CD4-positive, alpha-beta T cell treated with Interleukin-17A for 4 hours (primary cell): ENCODE measurements around the gene DAB2.

Experiments
- DNase-seq: peaks from one replicate; pipeline ENCODE4 v3.0.0-alpha.2; 2020; ENCODE audit warnings: mixed read lengths

Gene DAB2

DNA sequence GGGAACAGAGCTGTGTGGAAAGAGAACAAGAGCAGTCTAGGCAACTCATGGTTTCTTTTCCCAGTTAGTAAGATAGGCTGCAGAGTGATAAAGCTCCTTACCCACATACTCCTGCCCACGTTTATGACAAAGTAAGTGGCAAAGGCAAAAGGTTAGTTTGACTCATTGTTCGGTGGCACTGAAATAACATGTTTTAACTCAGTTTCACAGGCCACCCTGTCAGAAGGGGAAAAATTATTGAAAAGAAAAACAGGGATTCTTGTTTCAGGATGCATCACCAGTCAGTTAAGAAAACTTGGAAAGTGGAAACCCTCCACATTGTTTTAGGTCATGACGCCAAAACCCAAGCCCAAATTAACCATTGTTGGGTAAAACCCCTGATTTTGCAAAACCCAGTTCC lies 22.3 kb upstream of the DAB2 start:
- DNase-seq, result no peak

DNA sequence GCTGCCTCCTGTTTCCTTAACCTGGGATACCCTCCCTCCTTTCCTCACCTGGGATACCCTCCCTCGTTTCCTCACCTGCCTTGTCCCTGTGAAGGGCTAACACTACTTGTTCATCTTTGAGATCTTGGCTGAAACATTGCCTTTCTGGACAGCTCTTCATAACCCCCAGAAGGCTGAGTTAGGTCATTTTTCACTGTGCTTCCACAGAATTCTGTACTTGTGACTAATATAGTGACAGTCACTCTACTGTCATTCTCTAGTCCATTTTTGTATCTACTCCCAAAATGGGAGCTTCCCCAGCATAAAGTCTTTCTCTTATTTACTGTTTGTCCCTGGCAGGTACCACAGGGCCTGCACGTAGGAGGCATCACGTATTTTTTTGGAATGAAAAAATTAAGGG lies 21.5 kb upstream of the DAB2 start:
- no peak for DNase-seq

DNA sequence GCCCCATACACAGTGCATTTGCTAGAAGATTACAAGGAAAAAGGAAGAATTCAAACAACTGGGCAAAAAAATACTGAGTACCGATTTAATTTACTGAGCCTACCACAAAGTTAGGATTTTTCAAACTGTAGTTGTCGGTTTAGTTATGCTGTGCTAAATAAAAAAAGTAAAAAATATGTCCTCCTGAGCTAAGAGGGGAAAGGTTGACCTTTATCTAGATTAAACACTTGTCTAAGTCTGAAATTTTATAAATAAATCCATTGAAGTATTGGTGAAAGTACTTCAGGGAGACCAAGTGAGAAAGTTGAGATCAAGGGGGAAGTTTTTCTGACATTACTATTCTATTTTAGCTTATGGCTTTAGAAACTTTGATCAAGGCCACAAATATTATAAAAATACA lies 19.1 kb upstream of the DAB2 start:
- DNase-seq, result no peak

DNA sequence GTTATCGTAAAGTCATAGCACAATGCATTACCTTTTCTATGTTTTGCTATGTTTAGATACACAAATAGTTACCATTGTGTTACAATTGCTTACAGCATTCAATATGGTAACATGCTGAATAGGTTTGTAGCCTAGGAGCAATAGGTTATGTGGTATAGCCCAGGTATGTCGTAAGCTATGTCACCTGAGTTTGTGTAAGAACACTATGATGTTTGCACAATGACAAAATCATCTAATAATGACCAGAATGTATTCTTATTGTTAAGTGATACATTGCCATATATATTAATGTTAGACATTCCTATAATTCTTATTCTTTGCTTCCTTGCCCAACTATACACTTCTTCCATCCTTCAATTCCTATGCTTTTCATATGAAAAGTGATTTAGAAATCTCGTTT lies 18.2 kb upstream of the DAB2 start:
- DNase-seq, result no peak

DNA sequence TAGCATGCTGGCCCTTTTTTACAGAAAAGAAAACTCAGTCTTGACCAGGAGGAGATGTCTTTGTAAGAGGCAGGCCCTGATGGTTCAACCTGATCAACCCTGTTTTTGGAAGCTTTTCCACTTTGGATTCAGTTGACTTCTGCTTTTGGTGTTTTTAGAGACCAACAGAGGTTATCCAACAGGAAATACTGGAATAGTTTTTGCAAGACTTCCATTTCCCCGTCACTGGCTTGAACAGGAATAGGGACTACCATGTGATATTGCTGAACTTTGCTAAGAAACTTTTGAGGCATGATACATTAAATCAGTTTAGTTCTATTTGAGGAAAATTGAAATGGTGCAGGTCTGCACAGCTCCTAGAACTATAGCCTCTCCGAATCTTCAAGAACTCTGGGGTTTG lies 17.1 kb upstream of the DAB2 start:
- DNase-seq, result no peak

DNA sequence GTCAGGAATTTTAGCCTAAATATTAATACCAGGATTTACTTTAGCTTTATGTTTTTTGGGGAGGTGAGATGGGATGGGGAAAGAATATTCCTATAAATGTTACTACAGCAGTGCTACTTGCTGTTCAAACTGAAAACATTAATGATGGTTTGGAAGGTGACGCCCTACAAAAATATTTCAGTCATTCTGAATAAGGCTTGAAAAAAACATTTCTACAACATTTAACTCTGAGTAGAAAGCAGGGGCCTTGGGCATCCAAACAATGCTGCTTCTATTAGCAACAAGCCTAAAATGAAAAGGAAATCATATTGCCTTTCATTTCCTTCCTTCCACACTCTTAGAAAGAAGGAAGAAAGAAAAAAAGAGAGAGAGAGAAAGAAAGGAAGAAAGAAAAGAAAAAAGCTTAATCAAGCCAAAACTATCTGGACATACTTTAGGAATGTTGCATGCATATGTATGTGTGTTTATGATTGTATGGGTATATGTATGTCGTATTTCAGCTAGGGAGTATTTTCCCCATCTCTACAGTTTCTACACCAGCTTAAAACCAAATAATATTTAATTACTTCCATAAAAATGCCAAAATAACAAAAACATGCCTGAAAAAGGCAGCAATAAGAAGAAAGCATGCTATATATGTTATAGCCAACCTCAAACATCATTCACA lies 16.3 kb upstream of the DAB2 start:
- DNase-seq, result no peak

DNA sequence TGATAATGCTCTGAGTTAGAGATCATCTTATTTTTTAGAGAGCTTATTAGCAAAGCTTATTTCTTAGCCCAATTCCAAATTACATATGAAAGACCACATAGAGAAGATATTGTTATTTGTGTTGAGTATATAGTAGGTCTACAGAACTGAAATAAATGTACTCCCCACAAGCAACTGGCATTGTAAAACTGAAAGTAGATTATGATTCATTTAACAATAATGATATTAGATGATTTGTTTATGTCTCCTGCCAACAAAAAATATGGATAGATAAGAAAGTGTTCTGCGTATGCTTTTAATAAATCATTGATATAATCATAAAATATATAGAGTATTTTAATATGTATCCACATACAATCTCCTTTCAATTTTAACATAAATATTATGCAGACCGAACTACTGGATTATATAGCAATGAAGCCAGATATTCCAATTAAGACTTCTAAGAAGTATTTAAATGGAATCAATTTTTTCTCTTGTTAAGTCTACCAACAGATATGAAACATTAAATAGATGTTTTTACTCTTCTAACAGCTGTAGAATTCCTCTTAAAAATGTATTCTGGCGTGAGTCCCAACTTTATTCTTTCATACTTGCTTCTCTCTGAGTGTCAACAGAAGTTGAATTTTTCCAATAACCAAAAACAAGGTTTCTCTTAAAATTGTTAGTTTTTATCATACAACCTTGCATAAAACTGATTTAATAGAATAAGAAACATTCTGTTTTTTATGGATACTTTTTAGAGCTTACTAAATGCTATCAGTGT lies 15.6 kb upstream of the DAB2 start:
- DNase-seq, result no peak

DNA sequence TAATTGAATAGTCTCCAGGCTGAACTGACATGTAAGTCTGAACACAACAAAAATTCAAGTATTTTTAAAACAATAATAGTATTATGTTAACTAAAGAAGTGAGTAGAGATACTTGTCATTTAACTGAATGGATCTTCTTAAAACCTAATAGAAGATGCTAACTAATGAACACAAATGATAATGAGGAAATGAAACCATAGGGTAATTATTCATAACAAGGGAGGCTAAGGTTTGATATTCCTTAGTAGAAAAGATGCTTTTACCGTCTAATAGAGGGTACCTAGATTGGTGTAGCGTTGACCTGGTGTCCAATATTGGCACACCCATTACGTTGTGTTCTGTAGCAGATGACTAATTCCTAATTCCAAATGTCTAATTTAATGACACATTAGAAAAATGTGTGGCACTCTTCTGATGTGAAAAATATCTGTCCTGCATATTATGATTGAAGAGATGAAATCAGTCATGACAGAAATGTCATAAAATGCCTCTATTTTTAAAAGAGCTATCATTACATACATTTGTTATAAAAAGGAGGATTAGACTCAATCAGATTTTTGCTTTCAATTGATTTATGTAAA lies 14.9 kb upstream of the DAB2 start:
- no peak for DNase-seq

DNA sequence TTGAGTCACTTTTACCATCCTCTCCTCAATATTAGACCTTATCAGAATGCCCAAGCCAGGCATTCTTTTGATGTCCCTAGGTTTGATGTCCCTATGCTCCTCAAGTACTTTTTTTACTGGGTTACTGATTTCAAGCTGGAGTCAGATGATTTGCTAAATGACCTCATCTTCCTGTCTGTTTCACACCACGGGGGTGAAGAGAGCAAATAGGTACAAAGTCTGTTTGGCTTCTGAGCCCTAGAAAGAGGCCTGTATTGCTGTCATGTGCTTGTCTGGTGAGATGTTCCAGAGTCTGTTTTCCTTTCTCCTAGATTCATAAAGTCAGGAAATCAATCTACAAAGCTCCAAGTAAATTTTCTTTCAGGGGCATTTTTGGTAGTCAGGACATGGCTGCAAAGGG lies 12.7 kb upstream of the DAB2 start:
- no peak for DNase-seq

DNA sequence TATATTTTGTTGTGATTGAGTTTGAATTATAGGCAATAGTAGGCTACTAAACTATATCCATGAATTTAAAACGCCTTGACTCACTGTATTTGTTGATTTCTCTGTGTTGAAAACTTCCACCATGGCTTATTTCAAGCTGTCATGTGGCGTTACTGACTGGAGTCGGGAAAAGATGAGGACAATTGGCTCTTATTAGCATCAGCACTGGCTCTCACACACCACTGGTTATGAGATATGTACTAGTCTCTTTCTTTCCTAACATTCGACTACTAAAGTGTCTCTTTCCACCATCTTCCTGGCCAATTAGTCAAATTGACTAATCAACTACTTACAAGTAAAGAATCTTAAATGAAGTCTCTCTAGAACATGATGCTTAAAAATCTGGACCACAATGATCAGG lies 9.1 kb upstream of the DAB2 start:
- no peak for DNase-seq

DNA sequence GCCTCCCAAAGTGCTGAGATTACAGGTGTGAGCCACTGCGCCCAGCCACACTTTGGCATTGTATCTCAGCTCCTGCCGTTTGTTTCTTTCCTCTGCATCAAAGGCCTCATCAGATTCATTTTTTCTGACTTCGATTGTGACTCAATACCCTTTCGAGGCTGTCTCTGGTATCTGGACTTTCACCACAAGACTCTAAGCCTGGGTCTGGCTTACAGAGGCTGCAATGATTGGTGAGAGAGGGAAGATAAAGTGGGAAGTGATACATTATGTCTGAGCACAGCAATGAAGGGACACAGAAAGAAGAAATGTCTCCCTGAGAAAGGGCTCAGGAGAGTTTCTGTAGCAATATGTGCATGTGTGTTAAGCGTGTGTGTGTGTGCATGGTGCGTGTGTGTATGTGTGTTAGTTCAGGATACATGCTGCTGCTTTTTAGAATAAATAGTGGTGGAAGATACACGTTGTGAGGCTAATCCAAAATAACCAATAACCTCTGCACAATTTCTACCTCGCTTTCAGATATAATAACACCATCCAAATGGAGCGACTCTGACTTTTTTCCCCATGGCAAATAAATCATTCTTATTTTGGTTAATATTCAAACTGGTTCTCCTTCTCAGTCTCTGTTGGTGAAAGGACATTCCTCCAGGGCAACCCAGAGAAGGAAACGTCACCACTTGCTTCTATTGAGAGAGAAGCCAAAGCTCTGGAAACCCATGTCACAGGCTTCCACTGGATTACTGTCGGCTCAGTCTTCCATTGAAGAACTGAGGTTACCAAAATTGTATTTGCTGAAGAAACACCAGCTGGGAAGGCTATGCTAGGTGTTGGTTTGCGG lies 8.1 kb upstream of the DAB2 start:
- DNase-seq, result no peak

DNA sequence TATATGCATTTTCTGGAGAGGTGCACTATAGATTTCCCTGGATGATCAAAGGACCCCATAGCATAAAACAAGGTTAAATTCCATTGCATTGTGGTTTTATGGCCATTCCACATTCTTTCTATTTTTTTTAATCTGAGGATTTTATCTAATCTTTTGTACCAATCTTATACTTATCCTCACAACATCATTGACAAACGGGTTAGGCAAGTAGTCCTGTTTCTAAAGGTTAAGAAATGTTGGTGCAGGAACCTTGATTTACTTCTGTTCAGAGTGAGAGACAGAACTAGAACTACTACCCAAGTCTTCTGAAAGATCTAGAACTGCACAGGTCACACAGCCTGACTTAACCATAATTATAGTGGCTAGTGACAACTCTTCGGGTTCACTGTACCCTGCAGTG lies 5.7 kb upstream of the DAB2 start:
- no peak for DNase-seq

DNA sequence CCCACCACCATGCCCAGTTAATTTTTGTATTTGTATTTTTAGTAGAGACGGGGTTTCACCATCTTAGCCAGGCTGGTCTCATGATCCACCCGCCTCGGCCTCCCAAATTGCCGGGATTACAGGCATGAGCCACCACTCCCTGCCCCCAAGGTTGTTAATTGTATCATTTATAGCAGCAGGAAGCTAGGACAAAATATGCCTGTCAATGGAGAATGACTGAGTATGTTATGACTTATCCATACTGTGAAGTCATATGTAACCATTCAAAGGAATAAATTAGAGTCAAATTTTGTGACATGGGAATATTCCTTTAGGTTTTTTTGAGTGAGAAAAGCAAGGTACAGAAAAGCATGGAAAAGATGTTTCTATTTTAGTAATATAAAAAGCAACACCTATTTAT lies 3.9 kb upstream of the DAB2 start:
- no peak for DNase-seq

DNA sequence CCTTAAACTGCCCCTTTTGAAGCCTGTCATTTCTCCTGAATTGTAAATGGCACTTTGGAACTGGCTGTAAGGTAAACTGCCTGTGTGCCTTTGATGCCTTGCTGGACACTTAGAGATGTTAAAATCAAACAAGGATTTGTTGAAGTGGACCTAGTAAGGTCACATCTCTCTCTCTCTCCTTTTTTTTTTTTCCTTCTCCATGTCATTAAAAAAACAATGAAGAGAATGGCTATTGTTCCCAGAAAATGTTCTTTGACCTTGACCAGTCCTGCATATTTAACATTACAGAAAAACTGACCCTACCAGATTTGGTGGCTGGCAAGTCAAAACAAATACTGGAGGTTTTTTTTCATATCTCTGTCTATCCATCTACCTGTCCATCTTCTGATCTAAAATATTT lies 2.9 kb upstream of the DAB2 start:
- no peak for DNase-seq

DNA sequence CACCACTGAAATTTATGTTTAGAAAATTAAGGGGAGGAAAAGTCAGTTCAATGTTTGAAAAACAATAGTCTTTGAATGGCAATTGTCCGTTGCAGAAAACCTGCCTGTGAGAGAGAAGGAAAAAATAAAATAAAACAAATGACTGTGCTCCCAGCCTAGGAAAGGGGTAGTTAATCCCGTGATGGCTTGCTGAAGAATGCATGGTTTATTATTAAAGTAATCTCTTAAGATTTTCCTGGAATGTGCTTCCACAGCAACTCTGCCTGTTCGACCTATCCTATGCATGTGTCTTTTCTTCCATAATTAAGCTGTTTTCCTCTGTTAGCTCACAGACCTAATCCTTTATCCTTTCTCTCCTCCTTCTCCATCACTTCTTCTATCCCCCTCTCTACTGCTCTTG lies 2.4 kb upstream of the DAB2 start:
- DNase-seq, result no peak

DNA sequence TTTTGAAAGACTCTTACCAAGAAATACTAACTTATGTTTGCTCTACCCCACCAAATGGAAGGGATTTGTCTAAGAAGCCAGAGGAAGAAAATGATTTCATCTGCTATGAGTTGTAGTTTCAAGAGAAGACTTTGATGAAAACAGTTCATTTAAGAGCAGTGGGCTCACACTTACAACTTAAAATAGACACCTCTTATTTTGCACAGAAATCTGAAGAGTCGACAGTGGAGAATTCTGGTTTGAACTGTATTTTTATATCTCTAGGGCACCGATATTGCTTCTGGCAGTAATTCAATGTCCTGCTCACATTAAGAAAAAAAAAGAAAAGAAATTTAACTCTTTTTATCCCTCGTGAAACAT lies 1.9 kb upstream of the DAB2 start:
- DNase-seq, result no peak

DNA sequence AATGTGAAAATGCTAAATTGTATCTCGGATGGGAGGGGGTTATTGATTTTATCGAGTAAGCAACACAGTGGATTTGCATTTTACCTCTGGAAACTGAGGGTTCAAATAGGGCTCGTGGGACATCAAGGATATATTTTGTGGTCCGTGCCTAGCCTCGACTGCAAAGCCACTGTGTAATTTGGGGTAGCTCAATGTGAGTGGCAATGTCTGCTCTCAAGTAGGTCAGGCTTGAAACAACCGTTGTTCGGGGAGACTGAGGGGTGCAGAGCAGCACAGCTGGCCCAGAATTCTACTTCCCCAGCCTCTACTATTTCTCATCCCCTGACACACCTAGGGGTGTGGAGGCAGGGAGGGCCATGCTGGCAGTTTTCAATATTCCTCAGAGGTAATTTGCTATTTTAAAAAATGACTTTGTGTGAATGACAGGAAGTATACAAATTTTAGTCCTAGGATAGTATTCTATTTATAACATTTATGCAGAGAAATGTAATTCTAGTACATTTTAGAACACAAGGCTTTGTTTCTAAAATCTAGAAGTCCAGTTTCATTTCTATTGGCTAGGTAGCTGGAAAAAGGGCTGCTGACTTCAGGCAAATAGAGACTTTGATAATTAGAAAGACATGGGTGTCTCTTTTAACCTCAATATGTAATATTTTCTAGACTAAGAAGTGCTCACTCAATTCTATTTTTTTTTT lies 1.4 kb upstream of the DAB2 start:
- no peak for DNase-seq

DNA sequence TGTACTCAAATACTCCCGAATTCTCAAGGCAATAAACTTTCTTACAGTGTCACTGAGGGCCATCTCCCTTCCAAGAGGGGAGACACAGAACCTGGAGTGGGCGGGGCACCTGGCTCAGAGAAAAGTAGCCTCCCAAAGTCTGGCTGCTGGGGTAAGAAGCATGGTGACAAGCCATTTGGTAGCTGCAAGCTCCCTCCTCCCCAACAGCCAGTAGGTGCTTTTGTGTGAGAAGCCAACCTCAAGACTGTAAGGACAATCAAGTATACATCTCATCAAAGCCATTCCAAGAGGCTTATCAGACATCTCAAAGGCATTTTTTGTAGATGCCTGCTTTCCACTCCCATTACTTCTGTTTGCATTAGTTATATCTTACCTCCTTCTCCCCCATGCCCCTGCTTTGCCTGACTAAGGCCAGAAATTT lies 1.4 kb downstream of the DAB2 start:
- no peak for DNase-seq

DNA sequence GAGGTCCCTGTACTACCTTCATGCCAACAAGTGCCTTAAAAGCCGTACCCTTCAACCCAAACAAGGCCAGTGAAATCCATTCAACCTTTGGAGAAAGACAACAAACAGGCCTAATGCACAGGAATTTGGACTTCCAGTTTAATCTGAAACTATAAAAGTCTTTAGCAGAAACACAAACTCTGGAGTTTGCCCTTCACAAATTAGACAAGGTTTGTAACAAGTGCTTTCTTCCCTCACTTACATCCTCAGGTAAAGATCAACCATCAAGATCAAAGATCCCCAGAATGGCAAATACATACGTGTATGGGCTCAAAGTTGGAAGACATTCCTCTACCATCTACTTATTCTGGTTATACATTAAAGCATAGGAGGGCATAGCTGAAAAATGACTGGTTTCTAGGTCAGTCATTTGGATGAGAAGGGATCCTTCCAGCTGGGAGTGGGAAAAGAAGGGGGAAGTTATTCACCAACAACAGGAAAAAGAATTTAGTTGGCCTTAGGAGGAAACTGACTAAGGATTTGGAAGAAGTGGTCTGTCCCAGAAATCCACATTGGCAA lies 2.0 kb downstream of the DAB2 start:
- DNase-seq, result no peak

DNA sequence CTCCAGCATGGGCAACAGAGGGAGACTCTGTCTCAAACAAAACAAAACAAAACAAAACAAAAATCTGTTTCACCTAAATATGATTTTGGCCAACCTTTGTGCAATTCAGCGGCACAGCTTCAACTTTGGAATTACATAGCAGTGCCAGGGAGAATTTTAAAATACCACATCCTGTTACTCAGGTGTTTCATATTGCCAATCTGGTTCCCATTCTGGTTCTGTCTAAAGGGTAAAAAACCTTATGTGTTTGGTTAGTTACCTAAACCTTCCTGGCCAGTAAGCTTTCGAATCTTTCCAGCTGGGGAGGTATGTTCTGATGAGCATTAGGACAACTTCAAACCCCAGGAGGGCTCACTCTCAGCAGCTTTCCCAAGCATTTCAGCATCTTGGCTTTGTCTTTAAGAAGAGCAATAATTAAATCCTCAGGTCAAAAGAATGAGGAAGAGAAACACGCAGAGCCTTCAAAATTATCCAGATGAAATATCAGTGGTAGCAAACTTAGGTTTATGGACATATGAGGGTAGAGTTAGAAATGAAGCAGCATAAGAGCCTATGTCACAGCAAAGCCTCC lies 2.7 kb downstream of the DAB2 start:
- DNase-seq, result no peak

DNA sequence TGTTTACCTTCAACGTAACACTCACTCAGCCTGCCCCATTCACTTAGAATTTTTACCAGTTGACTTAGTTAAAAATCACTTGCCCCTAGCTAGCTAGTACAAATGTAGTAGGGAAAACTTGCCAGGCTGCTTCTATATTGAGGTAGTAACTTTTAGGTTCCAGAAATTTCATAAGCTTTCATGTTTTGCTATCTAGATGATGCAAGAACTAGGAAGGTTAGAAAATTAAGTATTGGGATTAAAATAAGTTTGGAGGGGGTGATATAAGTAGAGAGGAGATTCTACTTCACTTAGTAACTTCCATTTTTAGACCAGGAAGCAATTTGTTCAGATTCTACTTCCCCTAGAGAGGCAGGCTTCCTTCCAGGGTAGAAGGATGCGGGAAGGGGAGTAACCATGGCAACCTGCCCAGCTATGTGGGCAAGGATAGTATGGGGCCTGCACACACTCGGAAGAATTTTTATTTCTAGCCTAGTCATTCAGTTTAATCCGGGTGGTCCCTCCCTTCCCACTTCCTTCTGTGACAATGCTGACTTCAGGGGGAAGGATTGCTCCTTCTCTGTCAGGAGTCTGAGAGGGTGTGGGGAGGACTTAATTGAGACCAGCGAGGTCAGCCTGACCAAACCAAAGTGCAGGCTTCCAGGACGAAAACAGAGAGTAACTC lies 4.2 kb downstream of the DAB2 start:
- no peak for DNase-seq

DNA sequence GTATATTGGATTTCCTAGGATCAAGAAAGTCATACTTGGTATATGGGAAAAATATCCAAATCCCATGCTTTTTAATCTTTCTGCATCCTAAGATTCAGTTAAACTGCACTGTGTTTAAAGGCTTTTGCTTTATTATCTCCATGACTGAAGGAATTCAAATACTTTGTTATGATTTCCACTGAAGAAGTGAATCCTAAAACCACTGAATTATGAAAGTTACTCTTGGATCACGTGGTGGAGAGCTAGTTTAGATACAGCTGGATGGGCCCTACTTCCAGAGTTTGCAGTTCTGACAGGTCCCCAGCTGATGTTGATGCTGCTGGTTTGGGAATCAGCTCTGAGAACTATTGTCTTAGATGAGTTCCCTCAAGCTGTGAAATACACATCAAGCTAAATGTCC lies 5.0 kb downstream of the DAB2 start:
- DNase-seq, result no peak
